22Rv1 (cell line): ENCODE data around the gene MARCHF4.
A peak's percentile ranks its signal among the peaks of the same experiment; 100 is the strongest.

Experiments used
- H3K27ac ChIP-seq: fragments of 450-650 bp; 2 replicates; pipeline ENCODE4 v1.5.1; 2017
- ZFX ChIP-seq: fragments of 450-650 bp; IDR thresholded peaks from 2 replicates; pipeline ENCODE4 v1.6.1; 2017; ENCODE audit warnings: antibody characterized with exemption, borderline replicate concordance
- TF ChIP-seq, protein P1 (sequence below): fragments of 450-650 bp; IDR thresholded peaks from 2 replicates; pipeline ENCODE4 v1.5.1; 2017; ENCODE audit warnings: mild to moderate bottlenecking

MARCHF4 gene

DNA sequence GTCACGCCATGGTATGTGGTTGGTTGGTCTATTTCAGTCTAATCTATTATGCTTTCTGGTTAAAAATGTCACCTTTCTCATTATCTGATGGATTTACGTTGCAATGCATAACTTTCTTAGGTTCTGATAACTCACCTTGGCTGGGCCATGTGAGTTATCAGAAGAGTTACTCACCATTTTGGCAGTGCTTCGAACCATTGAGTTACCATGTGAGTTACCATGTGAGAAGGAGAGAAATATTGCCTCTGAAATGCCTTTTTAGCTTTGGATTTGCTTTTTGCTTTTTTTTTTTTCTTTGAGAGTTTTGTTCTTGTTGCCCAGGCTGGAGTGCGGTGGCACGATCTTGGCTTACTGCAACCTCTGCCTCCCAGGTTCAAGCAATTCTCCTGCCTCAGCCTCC lies 41.6 kb upstream of the MARCHF4 start:
- no peak overlapping the region for H3K27ac ChIP-seq
- TF ChIP-seq ZFX = no peak
- TF ChIP-seq, protein P1, sequence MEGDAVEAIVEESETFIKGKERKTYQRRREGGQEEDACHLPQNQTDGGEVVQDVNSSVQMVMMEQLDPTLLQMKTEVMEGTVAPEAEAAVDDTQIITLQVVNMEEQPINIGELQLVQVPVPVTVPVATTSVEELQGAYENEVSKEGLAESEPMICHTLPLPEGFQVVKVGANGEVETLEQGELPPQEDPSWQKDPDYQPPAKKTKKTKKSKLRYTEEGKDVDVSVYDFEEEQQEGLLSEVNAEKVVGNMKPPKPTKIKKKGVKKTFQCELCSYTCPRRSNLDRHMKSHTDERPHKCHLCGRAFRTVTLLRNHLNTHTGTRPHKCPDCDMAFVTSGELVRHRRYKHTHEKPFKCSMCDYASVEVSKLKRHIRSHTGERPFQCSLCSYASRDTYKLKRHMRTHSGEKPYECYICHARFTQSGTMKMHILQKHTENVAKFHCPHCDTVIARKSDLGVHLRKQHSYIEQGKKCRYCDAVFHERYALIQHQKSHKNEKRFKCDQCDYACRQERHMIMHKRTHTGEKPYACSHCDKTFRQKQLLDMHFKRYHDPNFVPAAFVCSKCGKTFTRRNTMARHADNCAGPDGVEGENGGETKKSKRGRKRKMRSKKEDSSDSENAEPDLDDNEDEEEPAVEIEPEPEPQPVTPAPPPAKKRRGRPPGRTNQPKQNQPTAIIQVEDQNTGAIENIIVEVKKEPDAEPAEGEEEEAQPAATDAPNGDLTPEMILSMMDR = no peak

DNA sequence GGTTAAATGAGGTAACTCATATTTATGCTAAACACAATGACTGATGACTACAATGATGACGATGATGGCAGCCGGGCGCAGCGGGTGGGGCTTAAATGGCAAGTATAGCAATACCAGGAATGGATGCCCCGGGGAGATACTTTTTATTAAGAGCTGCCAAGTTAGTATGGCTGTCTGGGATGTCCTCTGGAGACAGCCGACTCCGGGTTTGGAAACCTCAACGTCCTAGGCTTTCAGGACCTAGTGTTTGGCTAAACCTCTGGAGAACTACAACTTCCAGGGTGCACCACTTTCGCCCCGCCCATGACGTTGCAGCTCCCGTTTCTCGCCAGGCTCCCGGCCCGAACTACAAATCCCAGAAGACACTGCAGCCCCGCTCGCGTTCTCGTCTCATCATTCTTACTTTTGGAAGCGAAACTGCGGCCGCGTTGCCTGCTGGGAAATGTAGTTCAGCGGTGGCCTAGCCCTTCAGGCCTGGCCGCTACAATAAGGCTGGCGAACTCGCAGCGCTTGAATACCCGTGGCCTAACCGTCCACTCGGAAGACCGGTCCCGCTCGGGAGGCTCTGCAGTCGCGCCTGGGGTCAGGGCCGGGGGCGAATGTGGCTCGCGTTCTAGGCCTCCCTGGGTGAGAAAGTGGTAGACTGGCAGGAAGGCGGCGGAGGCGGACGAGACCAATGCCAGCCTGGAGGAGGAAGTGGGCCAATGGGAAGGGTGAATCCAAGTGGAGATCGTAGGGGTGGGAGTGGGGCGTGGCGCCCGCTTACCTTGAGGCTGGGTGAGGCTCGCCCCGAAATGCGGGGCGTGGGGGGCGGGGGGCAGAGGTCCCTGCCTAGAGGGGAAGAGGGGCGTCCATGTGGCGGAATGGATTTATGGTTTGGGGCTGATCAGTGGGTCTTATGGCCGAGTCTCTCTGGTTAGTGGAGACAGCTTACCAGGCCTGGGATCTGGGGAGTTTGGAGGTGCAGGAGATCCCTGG lies 40.0 kb upstream of the MARCHF4 start, which contains the start of gene SMARCAL1:
Gene SMARCAL1 (plus strand): TSS at position 463 of the 978 bp plus-strand sequence. CDS start 2,221 bp downstream, outside the sequence.
- no peak for TF ChIP-seq ZFX
- TF ChIP-seq, protein P1 = no peak
- H3K27ac ChIP-seq = peak within 1 kb of the TSS; percentile 73

DNA sequence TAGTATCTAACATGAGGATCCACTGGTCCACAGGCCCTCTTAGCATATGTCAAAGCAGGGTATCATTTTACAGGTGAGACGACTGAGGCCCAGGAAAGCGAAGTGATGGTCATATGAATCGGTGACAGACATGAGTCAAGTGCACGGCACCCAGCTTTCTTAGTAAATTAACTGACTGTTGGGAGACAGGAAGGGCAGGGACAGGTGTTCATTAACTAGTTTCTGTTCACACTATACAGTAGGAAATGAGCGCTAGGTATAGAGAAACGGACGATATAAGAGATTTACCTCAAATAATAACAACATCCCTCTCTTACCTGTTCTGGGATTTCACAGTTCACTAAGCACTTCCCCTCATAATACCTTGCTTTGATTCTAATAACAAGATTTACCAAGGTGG lies 38.3 kb upstream of the MARCHF4 start:
- no peak for TF ChIP-seq ZFX
- TF ChIP-seq, protein P1 = no peak
- no peak overlapping the region for H3K27ac ChIP-seq

DNA sequence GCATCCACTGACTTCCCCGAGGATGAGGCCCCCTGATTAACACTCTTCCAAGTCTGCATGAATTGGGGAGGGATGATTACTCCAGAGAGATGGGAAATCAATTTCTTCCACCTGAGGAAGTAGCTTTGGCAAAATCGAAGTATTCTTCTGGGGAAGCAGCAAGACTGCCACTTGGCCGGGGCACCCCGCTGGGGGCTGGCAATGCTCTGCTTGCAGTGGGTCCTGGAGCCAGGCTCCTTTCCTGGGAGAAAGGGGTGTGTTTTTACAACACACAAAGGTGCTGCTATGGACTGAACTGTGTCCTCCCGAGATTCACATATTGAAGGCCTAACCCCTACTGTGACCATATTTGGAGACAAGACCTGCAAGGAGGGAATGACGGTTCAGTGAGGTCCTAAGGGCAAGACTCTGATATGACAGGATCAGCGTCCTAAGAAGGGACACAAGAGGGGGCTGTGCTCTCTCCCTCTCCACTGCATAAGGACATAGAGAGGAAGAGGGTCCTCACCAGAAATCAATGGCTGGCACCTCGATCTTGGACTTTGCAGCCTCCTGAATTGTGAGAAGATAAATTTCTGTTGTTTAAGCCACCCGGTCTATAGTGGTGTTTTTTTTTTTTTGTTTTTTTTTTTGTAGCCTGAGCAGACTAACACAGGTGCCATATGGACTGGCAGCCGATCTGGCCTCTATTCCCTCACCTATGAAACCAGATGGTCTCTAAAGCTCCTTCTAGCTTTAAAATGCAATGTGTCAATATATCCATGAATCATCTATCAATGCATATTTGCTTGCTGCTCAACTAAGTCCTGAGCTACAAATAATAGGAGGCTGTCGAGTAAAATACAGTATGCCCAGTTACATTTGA lies 36.4 kb upstream of the MARCHF4 start:
- TF ChIP-seq, protein P1 = no peak
- TF ChIP-seq ZFX = no peak
- no peak overlapping the region for H3K27ac ChIP-seq

DNA sequence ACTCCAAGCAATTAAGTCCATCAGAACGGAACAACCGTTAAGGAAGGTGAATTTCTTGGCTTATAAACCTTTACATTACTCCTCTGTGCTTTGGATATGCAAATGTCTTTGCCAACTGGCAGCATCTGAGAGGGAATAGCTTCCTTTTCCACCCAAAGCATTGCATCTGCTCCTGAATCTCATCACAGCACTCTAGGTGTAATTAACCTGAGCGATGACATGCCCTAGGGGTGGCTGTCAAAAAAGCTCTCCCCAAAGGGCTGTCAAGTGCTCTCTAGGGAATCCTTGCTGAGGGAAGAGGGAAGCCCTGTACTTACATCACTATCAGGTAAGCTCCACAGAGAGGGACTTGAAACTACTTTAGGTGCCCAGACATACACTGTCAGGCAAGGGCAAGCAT lies 34.5 kb upstream of the MARCHF4 start:
- H3K27ac ChIP-seq = no peak overlapping the region
- TF ChIP-seq, protein P1 = no peak
- no peak for TF ChIP-seq ZFX

DNA sequence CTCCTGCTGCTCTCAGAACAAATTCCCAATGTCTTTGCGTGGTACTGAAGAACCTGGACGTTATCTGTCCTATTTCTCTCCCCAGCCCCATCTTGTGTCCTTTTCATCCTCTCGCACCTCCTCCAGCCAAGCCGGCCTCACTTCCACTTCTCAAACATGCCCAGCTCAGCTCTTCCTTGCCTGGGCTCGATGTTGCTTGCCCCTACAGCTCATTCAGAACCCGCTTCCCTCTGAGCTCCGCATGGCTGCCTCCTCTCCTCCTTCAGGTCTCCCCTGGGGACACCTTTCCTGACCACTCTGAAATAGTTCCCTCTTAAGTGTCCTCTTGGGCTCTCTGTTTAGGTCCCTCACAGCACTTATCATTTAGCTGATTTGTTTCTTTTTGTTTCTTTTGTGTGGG lies 33.3 kb upstream of the MARCHF4 start:
- H3K27ac ChIP-seq = no peak overlapping the region
- TF ChIP-seq, protein P1 = no peak
- TF ChIP-seq ZFX = no peak
